Brain pericyte (primary cell): Measurements from ENCODE around the gene CFAP43.
"Not testable (repeated sequence)": the region's sequence is repeated elsewhere in the genome, so short reads cannot be mapped to it uniquely, and the experiment has no call there.

Experiments used
- DNase-seq: peaks from one replicate; pipeline ENCODE4 v3.0.0-alpha.2; 2012; ENCODE audit warnings: low read depth, low spot score

The CFAP43 gene

DNA sequence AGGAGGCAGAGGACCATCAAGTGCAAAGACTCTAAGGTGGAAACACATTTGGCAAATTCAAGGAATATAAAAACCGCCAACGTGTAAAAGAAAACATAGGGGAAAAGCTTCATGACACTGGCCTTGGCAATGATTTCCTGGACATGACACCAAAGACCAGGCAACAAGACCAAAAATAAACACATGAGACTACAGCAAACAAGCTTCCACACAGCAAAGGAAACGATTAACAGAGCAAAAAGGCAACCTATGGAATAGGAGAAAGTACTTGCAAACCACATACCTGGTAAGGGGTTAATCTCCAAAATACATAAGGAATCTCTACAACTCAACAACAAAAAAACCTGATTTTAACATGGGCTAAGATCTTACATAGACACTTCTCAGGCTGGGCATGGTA, 26.0 kb upstream of the CFAP43 start:
- DNase-seq: no peak

DNA sequence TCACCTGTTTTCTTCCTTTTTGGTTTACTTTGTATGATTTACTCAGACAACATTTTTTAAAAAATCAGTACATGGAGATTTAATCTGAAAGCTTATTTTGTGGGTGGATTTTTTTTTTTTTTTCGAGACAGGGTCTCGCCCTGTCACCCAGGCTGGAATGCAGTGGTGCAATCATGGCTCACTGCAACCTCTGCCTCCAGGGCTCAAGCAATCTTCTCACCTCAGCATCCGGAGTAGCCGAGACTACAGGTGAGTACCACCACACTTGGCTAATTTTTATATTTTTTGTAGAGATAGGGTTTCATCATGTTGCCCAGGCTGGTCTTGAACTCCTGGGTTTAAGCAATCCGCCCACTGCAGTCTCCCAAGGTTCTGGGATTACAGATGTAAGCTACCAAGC, 25.1 kb upstream of the CFAP43 start:
- DNase-seq: no peak

DNA sequence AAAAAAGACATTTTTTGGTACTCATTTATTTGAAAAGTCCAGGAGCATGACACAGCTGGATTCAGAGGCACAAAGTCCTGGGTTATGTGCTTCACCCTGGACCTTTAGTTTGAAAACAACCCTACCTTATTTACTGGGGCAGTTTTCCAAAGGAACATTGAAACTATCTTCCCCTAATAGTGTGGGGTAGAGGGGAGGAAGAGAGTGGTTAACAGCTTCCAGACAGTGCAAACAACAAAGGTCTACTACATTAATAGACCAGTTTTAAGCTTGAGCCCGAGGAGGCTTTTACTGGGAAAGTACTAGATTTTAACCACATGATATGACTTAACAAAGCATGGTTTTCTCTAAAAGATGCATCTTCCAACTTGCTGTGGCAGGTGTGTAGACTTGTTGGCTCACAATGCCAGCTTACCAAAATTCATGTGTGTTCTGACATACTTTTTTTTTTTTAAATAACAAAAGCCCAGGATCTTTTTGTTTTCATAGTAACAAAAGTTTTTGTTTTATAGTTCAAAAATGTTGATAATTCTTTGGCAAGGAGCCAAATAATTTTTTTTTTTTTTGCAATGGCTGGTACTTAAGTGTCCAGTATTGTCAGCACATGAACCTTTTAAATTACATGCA, 24.3 kb upstream of the CFAP43 start:
- DNase-seq: no peak

- no peak for DNase-seq
Measured at GRCh38 chr10:104255311-104255981, 23.3 kb upstream of the CFAP43 start.

DNA sequence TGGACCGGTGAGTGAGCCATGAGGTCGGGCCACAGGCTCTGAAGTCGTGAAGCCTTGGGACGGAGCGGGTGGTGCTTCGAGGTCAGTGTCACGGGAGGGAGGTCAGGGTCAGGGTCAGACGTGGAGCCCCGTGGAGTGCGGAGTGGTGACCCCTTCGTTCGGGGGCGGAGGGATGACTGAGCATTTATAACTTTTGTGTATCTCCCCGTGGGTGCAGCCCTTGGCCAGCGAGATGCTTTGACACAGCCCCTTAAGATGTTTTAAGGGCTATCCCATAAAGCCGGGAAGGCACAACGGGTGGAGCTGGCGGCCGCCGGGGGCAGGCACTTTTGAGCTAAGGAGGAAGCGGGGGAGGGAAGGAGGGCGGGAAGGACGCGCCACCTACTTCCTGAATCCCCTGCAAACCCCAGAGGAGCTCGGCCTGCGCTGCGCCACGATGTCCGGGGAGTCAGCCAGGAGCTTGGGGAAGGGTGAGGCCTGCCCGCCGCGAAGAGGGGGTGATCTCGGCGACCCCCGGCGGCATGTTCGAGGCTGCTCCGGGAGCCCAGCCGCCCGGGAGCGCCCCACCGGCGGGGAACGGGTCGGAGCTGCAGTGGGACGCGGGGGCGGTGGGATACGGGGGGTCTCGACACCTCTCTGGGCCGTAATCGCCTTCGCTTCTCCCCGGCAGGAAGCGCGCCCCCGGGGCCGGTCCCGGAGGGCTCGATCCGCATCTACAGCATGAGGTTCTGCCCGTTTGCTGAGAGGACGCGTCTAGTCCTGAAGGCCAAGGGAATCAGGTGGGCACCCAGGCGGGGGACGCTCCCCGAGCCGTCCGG, 22.5 kb upstream of the CFAP43 start, which contains the start of gene GSTO1:
TSS of gene GSTO1 (plus strand) at position 400 of the 818 bp plus-strand sequence. CDS start at position 437, 37 bp downstream.
- no peak for DNase-seq

- no peak for DNase-seq
Measured at GRCh38 chr10:104253606-104254410, 21.6 kb upstream of the CFAP43 start.

- no peak for DNase-seq
Measured at GRCh38 chr10:104253106-104253505, 20.9 kb upstream of the CFAP43 start.

DNA sequence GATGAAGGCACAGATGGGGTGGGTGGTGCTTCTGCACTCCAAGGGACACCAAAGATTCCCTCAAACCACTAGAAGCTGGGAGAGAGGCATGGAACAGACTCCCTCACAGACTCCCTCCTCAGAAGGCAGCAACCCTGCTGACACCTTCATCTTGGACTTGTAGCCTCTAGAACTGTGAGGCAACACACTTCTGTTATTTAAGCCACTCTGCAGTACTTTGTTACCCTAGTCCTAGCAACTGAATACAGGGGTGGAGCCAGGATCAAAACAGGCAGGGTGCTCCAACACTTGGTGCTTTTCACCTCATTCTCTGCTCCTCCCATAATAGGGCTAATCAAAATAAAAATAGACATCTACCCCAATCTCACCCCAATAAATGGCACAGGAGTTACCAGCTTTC, 20.2 kb upstream of the CFAP43 start:
- DNase-seq: no peak

DNA sequence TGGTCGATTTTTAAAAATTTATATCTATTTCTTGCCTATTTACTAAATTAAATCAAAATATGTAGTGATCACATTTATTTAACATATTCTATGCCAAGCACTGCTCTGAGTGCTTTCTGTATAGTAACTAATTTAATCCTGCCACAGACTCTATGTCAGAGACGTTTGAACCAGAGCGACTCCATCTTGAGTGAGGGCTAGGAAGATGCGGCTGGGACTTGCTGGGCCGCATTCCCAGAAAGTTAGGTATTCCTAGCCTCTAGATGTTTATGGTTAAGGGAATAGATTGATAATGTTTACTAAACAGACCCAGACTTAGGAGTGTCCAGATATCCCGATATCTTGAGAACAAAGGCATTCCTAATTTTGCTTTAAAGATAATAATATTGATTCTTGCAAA, 19.3 kb upstream of the CFAP43 start:
- no peak for DNase-seq

GRCh38 chr10:104250371-104250770, 18.2 kb upstream of the CFAP43 start:
- no peak for DNase-seq

DNA sequence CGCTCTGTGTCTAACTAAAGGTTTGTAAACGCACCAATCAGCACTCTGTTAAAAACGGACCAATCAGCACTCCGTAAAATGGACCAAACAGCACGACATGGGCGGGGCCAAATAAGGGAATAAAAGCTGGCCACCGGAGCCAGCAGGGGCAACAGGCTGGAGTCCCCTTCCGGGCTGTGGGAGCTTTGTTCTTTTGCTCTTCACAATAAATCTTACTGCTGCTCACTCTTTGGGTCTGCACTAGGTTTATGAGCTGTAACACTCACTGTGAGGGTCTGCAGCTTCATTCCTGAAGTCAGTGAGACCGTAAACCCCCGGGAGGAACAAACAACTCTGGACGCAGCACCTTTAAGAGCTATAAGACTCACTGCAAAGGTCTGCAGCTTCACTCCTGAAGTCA, 16.8 kb upstream of the CFAP43 start:
- not testable (repeated sequence) for DNase-seq

DNA sequence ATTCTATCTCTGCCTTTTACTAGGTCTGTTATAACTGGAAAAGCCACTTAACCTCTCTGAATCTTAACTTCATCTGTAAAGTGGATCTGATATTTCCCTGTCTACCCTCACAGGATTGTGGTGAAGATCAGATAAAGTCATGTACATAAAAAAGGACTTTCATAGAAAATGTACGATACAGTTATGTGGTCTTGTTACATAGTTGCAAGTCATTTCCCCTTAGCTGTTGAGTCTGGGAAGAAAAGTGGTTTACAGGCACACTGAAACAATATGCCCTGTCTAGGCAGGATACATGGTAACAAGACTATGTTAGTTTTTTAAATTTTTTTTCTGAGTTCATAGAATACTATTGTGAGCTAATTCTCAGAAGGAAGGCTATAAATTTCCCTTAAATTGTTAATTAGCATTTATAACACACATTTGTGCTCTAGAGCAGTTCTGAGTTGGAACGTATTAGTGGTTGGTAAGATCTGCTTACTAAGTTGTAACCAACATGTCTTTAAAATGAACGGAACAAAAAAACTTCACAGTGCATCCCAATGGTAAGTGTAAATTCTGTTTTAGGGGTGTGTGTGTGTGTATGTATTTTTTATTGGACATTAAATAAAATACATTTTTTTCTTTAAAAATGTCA, 15.5 kb upstream of the CFAP43 start:
- no peak for DNase-seq

DNA sequence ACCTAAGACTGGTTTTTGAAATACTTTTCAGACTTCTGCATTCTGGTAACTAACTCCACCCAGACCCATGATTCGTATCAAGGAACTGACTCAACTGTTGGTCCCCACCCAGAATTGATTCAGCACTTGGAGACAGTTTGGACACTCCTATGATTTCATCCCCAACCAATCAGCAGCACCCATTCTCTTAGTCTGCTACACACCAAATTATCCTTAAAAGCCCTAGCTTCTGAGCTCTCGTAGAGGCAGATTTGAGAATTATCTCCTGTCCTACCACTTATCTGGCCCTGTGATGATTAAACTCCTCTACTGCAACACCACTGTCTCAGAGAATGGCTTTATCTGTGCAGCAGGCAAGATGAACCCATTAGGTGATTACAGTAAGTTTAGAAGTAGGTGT, 14.8 kb upstream of the CFAP43 start:
- no peak for DNase-seq

- no peak for DNase-seq
Measured at GRCh38 chr10:104245066-104245632, 13.0 kb upstream of the CFAP43 start.

DNA sequence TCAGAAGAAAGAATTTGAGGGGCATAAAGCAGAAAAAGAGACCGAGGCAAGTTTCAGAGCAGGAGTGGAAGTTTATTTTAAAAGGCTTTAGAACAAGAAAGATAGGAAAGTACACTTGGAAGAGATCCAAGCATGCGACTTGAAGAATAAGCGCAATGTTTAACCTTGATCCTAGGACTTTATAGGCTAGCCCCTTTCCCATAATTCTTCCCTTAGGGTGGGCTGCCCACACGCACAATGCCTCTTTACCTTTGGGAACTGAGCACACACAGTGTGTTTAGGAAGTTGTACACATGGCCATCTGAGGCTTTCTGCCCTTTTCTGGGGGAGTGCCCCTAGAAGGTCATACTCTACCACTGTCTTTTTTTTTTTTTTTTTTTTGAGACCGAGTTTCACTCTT, 11.3 kb upstream of the CFAP43 start:
- no peak for DNase-seq

- not testable (repeated sequence) for DNase-seq
Measured at GRCh38 chr10:104243009-104243408, 10.8 kb upstream of the CFAP43 start.

DNA sequence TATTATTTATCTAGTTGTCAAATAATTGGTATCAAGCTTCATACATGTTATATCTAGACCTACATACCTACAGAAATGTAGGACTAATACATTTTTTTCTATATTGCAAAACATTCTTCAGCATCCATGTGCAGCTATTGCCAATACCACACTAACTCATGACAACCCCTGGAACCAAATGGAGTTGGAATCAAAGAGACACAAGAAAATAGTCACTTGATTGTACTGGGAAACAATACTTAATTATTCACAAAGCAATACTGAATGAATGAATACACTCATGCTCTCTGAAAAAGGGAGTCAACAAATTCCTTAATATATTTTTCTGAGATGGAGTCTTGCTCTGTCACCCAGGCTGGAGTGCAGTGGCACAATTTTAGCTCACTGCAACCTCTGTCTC, 10.4 kb upstream of the CFAP43 start:
- no peak for DNase-seq

DNA sequence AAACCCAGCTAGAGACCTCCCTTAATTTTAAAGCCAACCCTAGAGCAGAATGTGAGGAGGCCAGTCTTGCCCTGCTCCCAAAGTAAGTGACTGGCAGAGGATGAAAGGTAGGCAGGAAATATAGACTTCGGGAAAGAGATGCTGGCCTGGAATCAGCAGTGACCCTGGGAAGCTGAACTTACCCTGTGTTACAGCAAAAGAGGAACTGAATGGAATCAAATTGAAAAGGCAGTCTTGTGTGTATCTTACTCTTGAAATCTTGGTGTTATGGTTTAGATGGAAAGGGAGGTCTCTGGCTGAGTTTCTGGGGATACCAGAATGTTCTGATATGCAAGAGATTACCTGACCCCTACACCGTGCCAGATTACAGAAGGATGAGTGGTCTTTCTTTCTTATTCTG, 7.9 kb upstream of the CFAP43 start:
- no peak for DNase-seq

- DNase-seq: no peak
Measured at GRCh38 chr10:104235801-104236200, 3.6 kb upstream of the CFAP43 start.

- no peak for DNase-seq
Measured at GRCh38 chr10:104234934-104235333, 2.8 kb upstream of the CFAP43 start.

GRCh38 chr10:104233817-104234216, 1.7 kb upstream of the CFAP43 start:
- DNase-seq: no peak
